Stimulated activated naive CD8-positive, alpha-beta T cell treated with anti-CD3 and anti-CD28 coated beads, Interleukin-15, Interleukin-2, amounts not matched to agents 100 ng/mL and 50 ng/mL, for 24 hours (primary cell): ENCODE data around the gene MTHFS.
"Not testable (repeated sequence)": the region's sequence is repeated elsewhere in the genome, so short reads cannot be mapped to it uniquely, and the experiment has no call there.

ENCODE experiments used
- H3K27ac Mint-ChIP-seq: one replicate; pipeline ENCODE4 v1.8.0; 2021; ENCODE audit warnings: mild to moderate bottlenecking, mixed read lengths
- H3K27me3 Mint-ChIP-seq: one replicate; pipeline ENCODE4 v1.8.0; 2021; ENCODE audit warnings: mixed read lengths
- H3K36me3 Mint-ChIP-seq: one replicate; pipeline ENCODE4 v1.8.0; 2021; ENCODE audit warnings: low read depth, mixed read lengths
- H3K4me1 Mint-ChIP-seq: one replicate; pipeline ENCODE4 v1.8.0; 2021; ENCODE audit warnings: low read depth, mixed read lengths
- H3K4me3 Mint-ChIP-seq: one replicate; pipeline ENCODE4 v1.8.0; 2021; ENCODE audit warnings: mild to moderate bottlenecking, mixed read lengths
- H3K9me3 Mint-ChIP-seq: one replicate; pipeline ENCODE4 v1.8.0; 2021; ENCODE audit warnings: mixed read lengths

The MTHFS gene

DNA sequence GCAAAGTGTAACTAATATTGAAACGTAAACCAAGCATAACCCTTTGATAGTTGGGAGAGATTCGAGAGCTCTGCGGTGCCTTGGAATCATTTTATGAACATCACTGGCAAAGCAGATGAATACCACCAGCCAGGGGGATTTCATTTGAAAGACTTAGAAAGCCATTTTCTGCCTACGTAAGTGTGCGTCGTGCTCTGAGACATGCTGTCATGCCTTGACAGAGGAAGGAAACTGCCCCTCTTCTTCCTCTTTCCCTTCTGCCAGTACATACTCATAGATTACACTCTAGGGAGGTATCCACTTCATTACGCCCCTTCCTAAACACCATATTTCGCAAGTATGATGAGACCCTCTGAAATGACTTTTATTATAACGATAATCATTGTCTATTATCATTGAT is 3.3 kb upstream of the MTHFS start:
- Mint-ChIP-seq H3K27ac (no peak overlapping the region), H3K4me3 (no peak overlapping the region), H3K36me3 (peaks cover 18% of the 10 kb centered on the region), H3K9me3 (no peaks in the 10 kb centered on the region), H3K4me1 (peaks cover 51% of the 10 kb centered on the region), H3K27me3 (no peaks in the 10 kb centered on the region)

DNA sequence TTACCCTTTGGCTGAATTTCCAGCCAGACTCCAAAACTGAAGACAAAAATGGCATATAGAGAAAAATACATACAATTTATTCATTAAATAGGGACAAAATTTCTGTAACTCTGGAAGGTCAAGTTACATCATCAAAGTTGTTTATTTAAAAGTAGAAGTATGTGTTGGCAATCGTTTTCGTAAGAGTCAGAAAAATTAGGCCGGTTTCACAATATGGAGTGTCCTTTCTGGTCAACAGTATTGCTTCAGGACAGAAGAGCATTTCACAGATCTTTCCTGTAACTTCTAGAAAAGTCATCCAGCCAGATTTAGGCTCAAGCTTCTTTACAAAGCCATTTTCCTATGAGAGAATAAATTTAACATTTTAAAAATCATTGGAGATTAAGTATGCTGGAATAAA is 2.0 kb upstream of the MTHFS start:
- H3K36me3 Mint-ChIP-seq: peaks cover 23% of the 10 kb centered on the region
- peaks cover 59% of the 10 kb centered on the region for H3K4me1 Mint-ChIP-seq
- not testable (repeated sequence) for H3K9me3 Mint-ChIP-seq, H3K27ac Mint-ChIP-seq, H3K27me3 Mint-ChIP-seq, H3K4me3 Mint-ChIP-seq

DNA sequence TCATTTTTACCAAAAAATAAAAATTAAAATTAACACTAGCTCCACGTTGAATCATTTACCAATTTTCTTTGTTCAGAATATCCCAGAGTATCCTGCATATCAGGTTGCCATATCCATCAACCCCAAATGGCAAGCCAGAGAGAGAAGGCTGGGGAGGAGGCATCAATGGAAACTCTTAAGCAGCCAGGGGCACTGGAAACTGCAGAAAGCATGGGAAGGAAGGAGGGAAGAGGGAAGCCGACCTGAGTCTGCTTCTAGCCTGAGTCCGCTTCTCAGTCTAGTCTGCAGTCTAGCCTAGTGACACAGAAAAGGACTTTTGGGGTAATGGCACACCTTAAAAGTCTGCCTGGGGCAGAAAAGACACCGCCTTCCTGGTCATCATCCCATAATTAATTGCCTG is 1.6 kb upstream of the MTHFS start:
- no peak overlapping the region for H3K27ac Mint-ChIP-seq
- peaks cover 20% of the 10 kb centered on the region for H3K36me3 Mint-ChIP-seq
- H3K9me3 Mint-ChIP-seq: no peaks in the 10 kb centered on the region
- H3K4me3 Mint-ChIP-seq: peak overlapping the region; percentile 96
- no peaks in the 10 kb centered on the region for H3K27me3 Mint-ChIP-seq
- H3K4me1 Mint-ChIP-seq: peaks cover 59% of the 10 kb centered on the region

DNA sequence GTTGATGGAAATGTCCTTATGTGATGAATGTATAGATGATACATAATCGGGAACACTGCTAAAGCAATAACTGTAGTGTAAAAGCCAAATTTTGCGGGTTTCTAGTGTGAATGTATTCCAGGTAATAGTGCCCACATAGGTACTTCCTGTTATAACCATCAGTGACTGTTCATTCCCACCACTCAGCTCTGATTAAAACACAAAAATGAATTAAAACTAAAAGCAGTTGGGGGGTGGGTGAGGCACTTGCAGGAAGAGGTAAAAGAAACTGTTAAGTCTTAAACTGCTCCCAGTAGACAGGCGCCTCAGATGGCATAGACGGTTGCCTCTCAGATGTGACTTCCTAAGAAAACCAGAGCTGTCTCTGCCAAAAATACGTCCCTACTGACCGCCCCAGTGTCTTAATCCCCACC is 893 bp upstream of the MTHFS start:
- H3K4me1 Mint-ChIP-seq: peaks cover 55% of the 10 kb centered on the region
- H3K27me3 Mint-ChIP-seq: no peaks in the 10 kb centered on the region
- peaks cover 20% of the 10 kb centered on the region for H3K36me3 Mint-ChIP-seq
- H3K27ac Mint-ChIP-seq: peak overlapping the region; percentile 87
- H3K4me3 Mint-ChIP-seq: peak overlapping the region; percentile 96
- no peaks in the 10 kb centered on the region for H3K9me3 Mint-ChIP-seq

DNA sequence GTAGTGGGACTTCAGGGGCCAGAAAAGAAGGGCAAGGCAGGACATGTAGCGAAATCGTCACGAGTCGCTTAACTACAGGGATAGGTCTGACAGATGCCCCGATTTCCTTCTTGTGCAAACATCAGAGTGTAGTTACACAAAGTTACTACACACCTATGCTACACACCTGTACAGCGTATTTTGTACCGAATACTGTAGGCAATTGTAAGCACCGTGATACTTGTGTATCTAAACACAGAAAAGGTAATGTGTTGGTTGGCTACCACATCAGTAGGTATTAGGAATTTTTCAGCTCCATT is 515 bp upstream of the MTHFS start:
- peaks cover 52% of the 10 kb centered on the region for H3K4me1 Mint-ChIP-seq

DNA sequence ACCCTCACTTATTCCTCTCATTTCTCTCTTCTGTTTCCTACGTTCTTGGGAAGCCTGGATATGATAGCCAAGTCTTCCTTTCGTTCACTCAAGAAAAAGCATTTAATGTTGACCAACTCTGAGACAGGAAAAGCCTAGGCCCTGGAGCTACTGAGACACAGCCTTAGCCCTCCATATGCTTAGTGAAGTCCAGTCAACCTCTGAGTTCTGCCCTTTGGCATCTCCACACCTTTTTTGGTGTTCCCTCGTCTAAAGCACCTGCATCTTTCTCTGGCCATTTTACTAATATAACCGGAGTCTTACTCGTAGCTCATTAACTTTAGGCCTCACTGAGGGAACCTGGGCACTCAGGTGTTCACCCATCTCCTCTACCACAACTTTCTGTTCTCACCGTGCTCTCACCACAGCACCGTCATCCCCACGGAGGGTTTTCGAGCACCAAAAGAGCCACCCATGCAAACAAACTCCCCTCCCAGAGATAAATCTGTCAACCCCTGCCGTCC is 632 bp downstream of the MTHFS start:
- peaks cover 26% of the 10 kb centered on the region for H3K36me3 Mint-ChIP-seq
- no peaks in the 10 kb centered on the region for H3K9me3 Mint-ChIP-seq
- H3K4me1 Mint-ChIP-seq: peaks cover 60% of the 10 kb centered on the region
- peak overlapping the region; percentile 100 for H3K27ac Mint-ChIP-seq
- peak overlapping the region; percentile 96 for H3K4me3 Mint-ChIP-seq
- no peaks in the 10 kb centered on the region for H3K27me3 Mint-ChIP-seq

More for the DNA sequence above, 515 bp upstream of the MTHFS start:
- Mint-ChIP-seq H3K36me3 (peaks cover 20% of the 10 kb centered on the region), H3K9me3 (no peaks in the 10 kb centered on the region), H3K27me3 (no peaks in the 10 kb centered on the region), H3K27ac (peak overlapping the region; percentile 87), H3K4me3 (peak overlapping the region; percentile 96)

DNA sequence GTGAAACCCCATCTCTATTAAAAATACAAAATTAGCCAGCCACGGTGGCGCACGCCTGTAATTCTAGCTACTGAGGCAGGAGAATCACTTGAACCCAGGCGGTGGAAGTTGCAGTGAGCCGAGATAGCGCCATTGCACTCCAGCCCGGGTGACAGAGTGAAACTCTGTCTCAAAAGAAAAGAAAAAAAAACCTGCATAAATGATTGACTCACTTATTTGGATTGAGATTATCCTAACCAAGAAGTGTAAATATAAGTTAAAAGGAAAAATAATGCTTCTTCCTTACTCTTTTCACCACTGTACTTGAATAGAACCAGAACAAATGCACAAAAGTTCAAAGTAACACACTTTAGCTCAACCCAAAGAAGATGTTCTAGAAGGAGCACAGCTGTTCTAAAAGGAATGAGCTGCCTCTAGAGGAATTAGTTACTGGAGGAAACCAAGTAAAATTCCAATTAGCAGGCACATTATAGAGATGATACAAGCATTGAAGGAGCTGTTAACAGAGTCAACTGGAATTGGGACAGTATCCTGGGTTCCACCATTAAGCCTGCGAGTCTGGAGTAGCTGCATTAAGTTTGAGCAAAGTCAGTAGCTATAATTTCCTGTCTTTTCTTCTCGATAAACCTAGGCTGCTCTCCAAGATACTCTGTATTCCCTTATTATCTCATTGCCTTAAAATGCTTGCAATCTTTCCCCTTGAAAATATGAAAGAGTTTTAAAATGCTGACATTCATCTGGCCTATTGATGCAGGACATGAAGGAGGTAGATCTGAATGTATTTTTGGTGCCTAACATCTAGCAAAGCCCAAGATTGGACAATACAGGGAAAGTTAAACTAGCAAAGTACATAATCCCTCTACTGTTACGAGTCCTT is 9.5 kb downstream of the MTHFS start:
- Mint-ChIP-seq H3K9me3 (no peaks in the 10 kb centered on the region), H3K36me3 (peaks cover 91% of the 10 kb centered on the region), H3K4me1 (peaks cover 22% of the 10 kb centered on the region), H3K27ac (no peak overlapping the region), H3K27me3 (no peaks in the 10 kb centered on the region), H3K4me3 (no peak overlapping the region)

DNA sequence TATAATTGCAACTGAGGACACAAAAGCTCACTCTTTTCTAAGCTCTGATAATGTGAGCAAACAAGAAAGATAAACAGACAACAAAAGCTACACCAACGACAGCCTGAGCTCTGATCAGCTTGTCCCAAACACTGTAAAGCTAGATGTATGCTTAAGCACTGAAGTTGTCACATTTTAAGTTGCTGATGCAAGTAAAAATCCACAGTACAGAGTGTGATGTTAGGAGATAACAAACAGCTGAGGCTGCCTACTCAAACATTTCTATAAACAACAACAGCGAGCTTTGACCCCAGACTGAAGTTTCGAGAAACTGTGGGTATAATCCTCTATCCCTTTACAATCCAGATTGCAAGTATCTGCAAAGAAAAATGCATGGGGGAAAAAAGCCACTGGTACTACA is 10.7 kb downstream of the MTHFS start:
- no peak overlapping the region for H3K27ac Mint-ChIP-seq
- no peaks in the 10 kb centered on the region for H3K27me3 Mint-ChIP-seq
- peaks cover 91% of the 10 kb centered on the region for H3K36me3 Mint-ChIP-seq

DNA sequence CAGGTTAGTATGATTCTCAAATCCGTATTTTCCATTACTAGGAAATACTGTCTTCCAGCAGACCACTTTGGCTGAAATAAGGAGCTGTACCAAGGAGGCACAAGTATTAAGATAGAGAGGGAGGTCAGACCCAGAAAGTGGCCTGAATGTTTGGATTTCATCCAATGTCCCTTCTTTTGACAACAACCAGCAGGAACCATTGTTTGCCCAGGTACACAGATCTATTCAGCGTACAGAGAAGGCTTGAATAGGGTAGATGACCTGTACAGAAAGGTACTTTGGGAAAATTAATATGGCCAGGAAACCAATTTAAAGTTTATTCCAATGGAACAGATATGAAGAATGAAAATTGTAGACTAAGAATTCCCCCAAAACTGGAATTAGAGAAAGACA is 12.6 kb downstream of the MTHFS start:
- Mint-ChIP-seq H3K27me3 (no peaks in the 10 kb centered on the region), H3K4me3 (no peak overlapping the region), H3K27ac (no peak overlapping the region), H3K4me1 (peaks cover 7% of the 10 kb centered on the region), H3K36me3 (peaks cover 96% of the 10 kb centered on the region), H3K9me3 (peaks cover 8% of the 10 kb centered on the region)

More for the DNA sequence above, 10.7 kb downstream of the MTHFS start:
- peaks cover 3% of the 10 kb centered on the region for H3K9me3 Mint-ChIP-seq
- H3K4me1 Mint-ChIP-seq: peaks cover 17% of the 10 kb centered on the region
- no peak overlapping the region for H3K4me3 Mint-ChIP-seq

DNA sequence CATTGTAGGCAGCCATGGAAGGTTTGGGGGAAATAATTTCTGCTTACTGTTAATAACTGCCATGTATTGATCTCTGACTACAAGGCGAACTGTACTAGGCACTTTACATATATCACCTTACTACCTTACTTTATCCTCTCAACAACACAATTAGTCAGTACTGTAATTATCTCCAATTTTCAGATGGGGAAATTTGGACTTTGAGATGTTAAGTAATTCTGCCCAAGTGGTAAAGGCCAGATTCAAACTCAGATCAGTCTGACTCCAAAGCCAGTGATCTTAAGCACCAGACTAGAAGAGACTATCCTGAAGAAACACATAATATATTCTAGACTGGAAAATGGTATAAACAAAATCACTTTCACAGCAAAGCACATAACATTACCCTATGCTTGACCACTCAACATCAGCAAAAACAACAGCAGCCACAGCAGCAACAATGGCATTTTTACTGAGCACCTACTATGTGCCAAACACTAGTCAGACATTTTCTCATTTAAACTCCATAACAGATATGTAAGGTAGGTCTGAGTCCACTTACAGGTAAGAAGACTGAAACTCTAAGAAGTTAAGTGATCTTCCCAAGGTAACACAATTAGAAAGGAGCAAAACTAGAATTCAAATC is 13.1 kb downstream of the MTHFS start:
- Mint-ChIP-seq H3K9me3 (peaks cover 8% of the 10 kb centered on the region), H3K36me3 (peaks cover 96% of the 10 kb centered on the region), H3K27me3 (no peaks in the 10 kb centered on the region), H3K4me1 (peaks cover 7% of the 10 kb centered on the region), H3K27ac (no peak overlapping the region), H3K4me3 (no peak overlapping the region)

DNA sequence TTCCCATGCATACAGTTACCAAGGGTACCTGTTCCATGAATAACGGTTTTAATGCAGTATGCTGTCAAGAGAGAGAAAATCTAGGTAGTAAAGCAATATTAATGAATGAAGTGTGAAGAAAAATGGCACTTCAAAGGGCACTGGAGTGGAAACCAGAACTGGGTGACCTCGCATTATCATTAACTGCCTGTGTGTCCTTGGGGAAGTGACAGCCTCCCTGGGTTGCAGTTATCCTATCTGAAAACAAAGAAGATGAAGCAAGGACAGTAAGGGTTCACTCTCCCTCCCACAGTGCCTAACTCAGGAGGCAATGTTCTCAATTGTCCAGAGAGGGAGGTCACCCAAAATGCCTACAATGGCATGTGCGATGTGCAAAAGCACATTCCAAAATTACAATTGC is 15.1 kb downstream of the MTHFS start:
- Mint-ChIP-seq H3K4me3 (no peak overlapping the region), H3K36me3 (peaks cover 95% of the 10 kb centered on the region), H3K4me1 (peaks cover 7% of the 10 kb centered on the region), H3K27ac (no peak overlapping the region), H3K9me3 (peaks cover 17% of the 10 kb centered on the region), H3K27me3 (no peaks in the 10 kb centered on the region)

DNA sequence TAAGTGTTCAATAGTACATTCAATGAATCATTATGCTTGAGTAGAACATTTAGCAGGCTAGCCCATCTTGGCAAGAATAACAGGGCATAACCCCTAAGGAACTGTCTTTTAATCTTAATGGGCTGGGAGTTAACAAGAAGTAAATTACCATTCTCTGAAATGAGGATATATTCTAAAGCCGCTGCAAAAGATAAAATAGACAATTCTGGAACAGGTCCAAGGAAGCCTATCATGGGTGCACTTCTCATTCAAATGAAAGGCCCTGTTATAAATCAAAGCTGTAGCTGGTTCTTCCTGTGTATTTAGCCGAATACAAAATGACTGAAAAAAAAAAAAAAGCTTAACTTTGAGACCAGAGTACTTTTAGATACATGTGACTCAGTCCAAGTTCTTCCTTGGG is 15.6 kb downstream of the MTHFS start:
- peaks cover 95% of the 10 kb centered on the region for H3K36me3 Mint-ChIP-seq
- no peaks in the 10 kb centered on the region for H3K27me3 Mint-ChIP-seq
- no peak overlapping the region for H3K4me3 Mint-ChIP-seq
- peaks cover 17% of the 10 kb centered on the region for H3K9me3 Mint-ChIP-seq
- H3K27ac Mint-ChIP-seq: no peak overlapping the region
- peaks cover 7% of the 10 kb centered on the region for H3K4me1 Mint-ChIP-seq

DNA sequence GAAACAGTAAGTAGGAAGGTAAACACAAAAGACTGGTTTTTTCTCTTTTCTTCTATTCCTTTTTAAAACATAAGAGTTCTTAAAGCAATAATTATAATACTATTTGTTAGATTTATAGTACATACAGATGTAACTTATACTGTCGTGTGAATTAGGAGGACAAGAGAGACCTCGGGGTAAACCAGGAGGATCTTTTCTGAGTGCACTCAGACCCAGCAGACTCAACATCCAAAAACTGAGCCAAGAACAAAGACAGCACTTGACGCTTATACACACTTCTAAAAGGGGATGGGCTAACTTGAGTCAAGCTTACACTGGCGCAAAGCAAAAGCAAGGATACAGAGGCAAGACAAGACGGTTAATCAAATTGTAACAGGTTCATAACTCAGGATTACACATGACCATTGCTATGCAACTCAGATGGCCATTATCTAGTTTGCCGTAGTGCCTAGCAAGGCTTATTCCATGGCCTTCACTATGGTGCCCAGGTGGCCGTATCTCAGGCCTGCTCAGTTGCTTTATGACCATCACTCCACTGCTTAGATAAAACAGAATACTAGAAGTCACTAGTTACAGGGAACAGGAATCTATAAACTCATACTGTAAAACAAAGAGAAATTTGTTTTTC is 18.6 kb downstream of the MTHFS start:
- peaks cover 10% of the 10 kb centered on the region for H3K4me1 Mint-ChIP-seq
- H3K36me3 Mint-ChIP-seq: peaks cover 98% of the 10 kb centered on the region
- H3K9me3 Mint-ChIP-seq: peaks cover 28% of the 10 kb centered on the region
- H3K4me3 Mint-ChIP-seq: no peak overlapping the region
- H3K27ac Mint-ChIP-seq: no peak overlapping the region
- H3K27me3 Mint-ChIP-seq: no peaks in the 10 kb centered on the region

DNA sequence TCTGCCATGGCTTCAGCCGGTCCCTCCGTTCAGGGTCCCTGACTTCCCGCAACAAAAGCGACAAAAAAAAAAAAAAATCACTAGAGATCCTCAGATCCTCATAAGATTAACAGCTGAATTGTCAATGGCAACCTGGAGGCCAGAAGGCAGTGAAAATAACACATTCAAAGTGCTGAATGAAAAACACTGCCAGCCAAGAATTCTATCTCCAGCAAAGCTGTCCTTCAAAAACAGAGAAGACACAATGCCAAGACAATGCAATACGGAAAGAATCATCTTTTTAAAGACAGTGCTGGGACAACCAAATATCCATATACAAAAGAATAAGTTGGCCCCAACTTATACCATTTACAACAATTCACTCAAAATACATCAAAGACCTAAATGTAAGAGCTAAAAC is 21.6 kb downstream of the MTHFS start:
- Mint-ChIP-seq H3K27me3 (no peaks in the 10 kb centered on the region), H3K4me1 (peaks cover 15% of the 10 kb centered on the region), H3K4me3 (no peak overlapping the region), H3K9me3 (peaks cover 29% of the 10 kb centered on the region), H3K36me3 (peaks cover 91% of the 10 kb centered on the region), H3K27ac (no peak overlapping the region)

DNA sequence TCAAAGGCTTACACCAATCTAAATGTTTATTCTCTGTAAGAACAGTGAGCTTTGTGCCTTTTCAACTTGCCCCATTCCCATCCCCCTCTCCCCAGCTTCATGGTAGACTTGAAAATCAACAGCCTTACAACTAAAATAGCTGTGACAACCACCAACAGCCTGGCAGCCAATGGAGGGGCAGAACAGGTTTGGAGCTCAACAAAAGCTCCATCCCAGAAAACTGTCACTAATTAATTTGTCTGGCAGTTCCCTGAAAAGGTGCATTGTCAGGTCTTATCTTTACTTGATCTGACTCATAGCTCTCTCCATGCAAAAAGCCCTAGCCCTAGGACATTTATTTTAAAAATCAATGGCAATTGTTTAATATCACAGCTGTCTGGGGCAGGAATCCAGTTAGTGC is 22.6 kb downstream of the MTHFS start:
- H3K36me3 Mint-ChIP-seq: peaks cover 88% of the 10 kb centered on the region
- H3K4me3 Mint-ChIP-seq: no peak overlapping the region
- no peaks in the 10 kb centered on the region for H3K27me3 Mint-ChIP-seq

More for the DNA sequence above, 22.6 kb downstream of the MTHFS start:
- H3K4me1 Mint-ChIP-seq: peaks cover 15% of the 10 kb centered on the region
- H3K27ac Mint-ChIP-seq: no peak overlapping the region
- peaks cover 23% of the 10 kb centered on the region for H3K9me3 Mint-ChIP-seq
